IPS-20b (cell line): ENCODE data around the gene TRMT1.

Experiments used
- H3K27ac ChIP-seq: one replicate; pipeline ENCODE4 v1.5.1; 2013; ENCODE audit warnings: low read length
- H3K27me3 ChIP-seq: 2 replicates; pipeline ENCODE4 v1.6.1; 2013; ENCODE audit warnings: mild to moderate bottlenecking, low read length, inconsistent platforms; ENCODE audit not compliant: insufficient read depth
- H3K36me3 ChIP-seq: 2 replicates; pipeline ENCODE4 v1.6.1; 2013; ENCODE audit warnings: low read depth, mild to moderate bottlenecking, inconsistent platforms, low read length, moderate library complexity; ENCODE audit not compliant: insufficient read depth
- H3K4me1 ChIP-seq: 2 replicates; pipeline ENCODE4 v1.6.1; 2013; ENCODE audit warnings: mild to moderate bottlenecking, control low read depth, inconsistent platforms, low read length, moderate library complexity; ENCODE audit not compliant: insufficient read depth
- H3K4me3 ChIP-seq: 2 replicates; pipeline ENCODE4 v1.5.1; 2013; ENCODE audit warnings: mild to moderate bottlenecking, low read length, inconsistent platforms
- H3K9ac ChIP-seq: 2 replicates; pipeline ENCODE4 v1.6.1; 2013; ENCODE audit warnings: low read depth, mild to moderate bottlenecking, inconsistent platforms, low read length, moderate library complexity
- H3K9me3 ChIP-seq: 2 replicates; pipeline ENCODE4 v1.6.1; 2013; ENCODE audit warnings: mild to moderate bottlenecking, low read depth, low read length, inconsistent platforms; ENCODE audit not compliant: insufficient read depth

Gene TRMT1

GRCh38 chr19:13097033-13097462 is 19.5 kb downstream of the TRMT1 start:
- Histone ChIP-seq H3K4me3 (no peak overlapping the region), H3K27ac (no peak overlapping the region), H3K4me1 (peaks cover 9% of the 10 kb centered on the region; the same call in 1 of the 2 replicates), H3K36me3 (no peaks in the 10 kb centered on the region), H3K9ac (no peak overlapping the region), H3K27me3 (peaks cover 100% of the 10 kb centered on the region), H3K9me3 (no peaks in the 10 kb centered on the region)

GRCh38 chr19:13095934-13096927 is 20.3 kb downstream of the TRMT1 start:
- H3K9me3 ChIP-seq = no peaks in the 10 kb centered on the region
- H3K4me3 ChIP-seq = peak overlapping the region; percentile 62
- peak overlapping the region; percentile 16; the same call in 1 of the 2 replicates for H3K9ac ChIP-seq
- no peak overlapping the region for H3K27ac ChIP-seq
- peaks cover 11% of the 10 kb centered on the region; the same call in 1 of the 2 replicates for H3K4me1 ChIP-seq
- H3K36me3 ChIP-seq = no peaks in the 10 kb centered on the region
- H3K27me3 ChIP-seq = peaks cover 100% of the 10 kb centered on the region

- Histone ChIP-seq H3K4me1 (peaks cover 11% of the 10 kb centered on the region; the same call in 1 of the 2 replicates), H3K36me3 (no peaks in the 10 kb centered on the region), H3K27ac (no peak overlapping the region), H3K27me3 (peaks cover 100% of the 10 kb centered on the region), H3K9me3 (no peaks in the 10 kb centered on the region), H3K9ac (no peak overlapping the region), H3K4me3 (peak overlapping the region; percentile 62; the same call in 1 of the 2 replicates)
Measured at GRCh38 chr19:13095393-13095784, 21.2 kb downstream of the TRMT1 start.

GRCh38 chr19:13094771-13095392 is 21.7 kb downstream of the TRMT1 start:
- Histone ChIP-seq H3K27me3 (peaks cover 100% of the 10 kb centered on the region), H3K9me3 (no peaks in the 10 kb centered on the region), H3K36me3 (no peaks in the 10 kb centered on the region), H3K9ac (no peak overlapping the region), H3K4me1 (peaks cover 11% of the 10 kb centered on the region; the same call in 1 of the 2 replicates), H3K27ac (no peak overlapping the region), H3K4me3 (peak overlapping the region; percentile 62; the same call in 1 of the 2 replicates)

GRCh38 chr19:13094106-13094504 is 22.4 kb downstream of the TRMT1 start:
- no peak overlapping the region for H3K4me3 ChIP-seq
- peaks cover 11% of the 10 kb centered on the region; the same call in 1 of the 2 replicates for H3K4me1 ChIP-seq
- H3K36me3 ChIP-seq = no peaks in the 10 kb centered on the region
- peaks cover 99% of the 10 kb centered on the region for H3K27me3 ChIP-seq
- no peak overlapping the region for H3K27ac ChIP-seq
- H3K9ac ChIP-seq = no peak overlapping the region
- H3K9me3 ChIP-seq = no peaks in the 10 kb centered on the region

GRCh38 chr19:13093407-13094105 is 23.0 kb downstream of the TRMT1 start:
- peaks cover 94% of the 10 kb centered on the region for H3K27me3 ChIP-seq
- H3K36me3 ChIP-seq = no peaks in the 10 kb centered on the region
- H3K9me3 ChIP-seq = no peaks in the 10 kb centered on the region
- no peak overlapping the region for H3K9ac ChIP-seq
- no peak overlapping the region for H3K4me3 ChIP-seq
- H3K4me1 ChIP-seq = peaks cover 11% of the 10 kb centered on the region; the same call in 1 of the 2 replicates
- no peak overlapping the region for H3K27ac ChIP-seq

GRCh38 chr19:13092606-13093235 is 23.8 kb downstream of the TRMT1 start:
- Histone ChIP-seq H3K27me3 (peaks cover 85% of the 10 kb centered on the region), H3K36me3 (no peaks in the 10 kb centered on the region), H3K9ac (no peak overlapping the region), H3K4me3 (no peak overlapping the region), H3K9me3 (no peaks in the 10 kb centered on the region), H3K4me1 (peaks cover 11% of the 10 kb centered on the region; the same call in 1 of the 2 replicates), H3K27ac (no peak overlapping the region)

GRCh38 chr19:13092158-13092543 is 24.4 kb downstream of the TRMT1 start:
- no peaks in the 10 kb centered on the region for H3K36me3 ChIP-seq
- H3K9me3 ChIP-seq = no peaks in the 10 kb centered on the region
- H3K27me3 ChIP-seq = peaks cover 82% of the 10 kb centered on the region
- no peak overlapping the region for H3K27ac ChIP-seq
- H3K4me1 ChIP-seq = peaks cover 11% of the 10 kb centered on the region; the same call in 1 of the 2 replicates
- H3K9ac ChIP-seq = no peak overlapping the region
- no peak overlapping the region for H3K4me3 ChIP-seq

GRCh38 chr19:13091400-13092157 is 25.0 kb downstream of the TRMT1 start:
- Histone ChIP-seq H3K36me3 (no peaks in the 10 kb centered on the region), H3K4me1 (peaks cover 11% of the 10 kb centered on the region; the same call in 1 of the 2 replicates), H3K9me3 (no peaks in the 10 kb centered on the region), H3K4me3 (peak overlapping the region; percentile 28; the same call in 1 of the 2 replicates), H3K27ac (no peak overlapping the region), H3K27me3 (peaks cover 82% of the 10 kb centered on the region), H3K9ac (no peak overlapping the region)

GRCh38 chr19:13090511-13091231 is 25.9 kb downstream of the TRMT1 start:
- H3K4me3 ChIP-seq = no peak overlapping the region
- H3K4me1 ChIP-seq = peaks cover 11% of the 10 kb centered on the region; the same call in 1 of the 2 replicates
- H3K27ac ChIP-seq = no peak overlapping the region
- H3K27me3 ChIP-seq = peaks cover 82% of the 10 kb centered on the region
- H3K9me3 ChIP-seq = no peaks in the 10 kb centered on the region
- no peaks in the 10 kb centered on the region for H3K36me3 ChIP-seq
- H3K9ac ChIP-seq = no peak overlapping the region
